CD8-positive, alpha-beta memory T cell (primary cell): ENCODE results near the gene LRRC2. TPM values are rescaled to one million over a fixed set of nuclear protein-coding genes. Genes with fewer than 3 reads are reported as not detected.
"Not testable (repeated sequence)": the region's sequence is repeated elsewhere in the genome, so short reads cannot be mapped to it uniquely, and the experiment has no call there.

Experiments used
- CTCF ChIA-PET: fragments of 350-600 bp; sonication (Branson Sonifier 250); formaldehyde crosslinking; loops from one replicate; lab custom pipeline; 2021; ENCODE audit warnings: antibody characterized with exemption; lab: Charles Lee
- POLR2A ChIA-PET: fragments of 350-600 bp; sonication (Branson Sonifier 250); formaldehyde crosslinking; loops from one replicate; lab custom pipeline; 2021; ENCODE audit warnings: antibody characterized with exemption; lab: Charles Lee
- DNase-seq, 5 donors: peaks; one replicate each; pipeline versions ENCODE4 v3.0.0 to v3.0.0-alpha.2; 2020 to 2022; ENCODE audit warnings: mixed read lengths in 1 of 5
- H3K27ac ChIP-seq: one replicate; pipeline ENCODE4 v1.7.0; 2013; ENCODE audit warnings: low read depth, mild to moderate bottlenecking, low read length, moderate library complexity
- H3K27me3 ChIP-seq: 2 replicates; pipeline ENCODE4 v1.7.0; 2013; ENCODE audit warnings: low read length, mild to moderate bottlenecking; ENCODE audit not compliant: insufficient read depth, poor library complexity, severe bottlenecking
- H3K36me3 ChIP-seq: 2 replicates; pipeline ENCODE4 v1.7.0; 2013; ENCODE audit warnings: mild to moderate bottlenecking, low read length, moderate library complexity; ENCODE audit not compliant: insufficient read depth
- H3K4me1 ChIP-seq: 2 replicates; pipeline ENCODE4 v1.7.0; 2013; ENCODE audit warnings: mild to moderate bottlenecking, low read length, moderate library complexity; ENCODE audit not compliant: insufficient read depth
- H3K4me3 ChIP-seq: 2 replicates; pipeline ENCODE4 v1.7.0; 2013; ENCODE audit warnings: mild to moderate bottlenecking, low read length
- H3K9me3 ChIP-seq: 2 replicates; pipeline ENCODE4 v1.7.0; 2013; ENCODE audit warnings: mild to moderate bottlenecking, low read length
- H3K27ac Mint-ChIP-seq, 8 donors: one replicate each; pipeline ENCODE4 v1.8.0; 2020 to 2021; ENCODE audit warnings: mixed read lengths in 8 of 8, mild to moderate bottlenecking in 6 of 8, inconsistent platforms in 3 of 8, moderate library complexity in 3 of 8
- H3K27me3 Mint-ChIP-seq, 2 donors: one replicate each; pipeline ENCODE4 v1.8.0; 2020 to 2021; ENCODE audit warnings: mixed read lengths in 2 of 2, mild to moderate bottlenecking in 1 of 2, moderate library complexity in 1 of 2
- H3K36me3 Mint-ChIP-seq, 3 donors: one replicate each; pipeline ENCODE4 v1.8.0; 2020 to 2021; ENCODE audit warnings: mixed read lengths in 3 of 3, inconsistent platforms in 1 of 3, mild to moderate bottlenecking in 1 of 3
- H3K4me1 Mint-ChIP-seq, 3 donors: one replicate each; pipeline ENCODE4 v1.8.0; 2020 to 2021; ENCODE audit warnings: mixed read lengths in 3 of 3, inconsistent platforms in 1 of 3, mild to moderate bottlenecking in 1 of 3
- H3K4me3 Mint-ChIP-seq, 7 donors: one replicate each; pipeline ENCODE4 v1.8.0; 2020 to 2021; ENCODE audit warnings: mixed read lengths in 7 of 7, mild to moderate bottlenecking in 6 of 7, moderate library complexity in 4 of 7, inconsistent platforms in 2 of 7
- H3K9me3 Mint-ChIP-seq, 5 donors: one replicate each; pipeline ENCODE4 v1.8.0; 2020 to 2022; ENCODE audit warnings: mixed read lengths in 5 of 5, mild to moderate bottlenecking in 3 of 5, moderate library complexity in 2 of 5, inconsistent platforms in 1 of 5
- polyA plus RNA-seq: library from polyadenylated mRNA; unstranded; fragments of 300-500 nt; fragmentation: Illumina TruSeq; gene quantifications from one replicate; pipeline ENCODE4 v1.2.3, GENCODE V29; 2021
- total RNA-seq, 2 experiments: library from RNA; stranded (reverse); gene quantifications; one replicate each; pipeline ENCODE4 v1.2.3, GENCODE V29; 2021

The LRRC2 gene
- total and polyA plus RNA-seq, 3 experiments from 2014 or later, result 0.04 TPM; not detected in 1

DNA sequence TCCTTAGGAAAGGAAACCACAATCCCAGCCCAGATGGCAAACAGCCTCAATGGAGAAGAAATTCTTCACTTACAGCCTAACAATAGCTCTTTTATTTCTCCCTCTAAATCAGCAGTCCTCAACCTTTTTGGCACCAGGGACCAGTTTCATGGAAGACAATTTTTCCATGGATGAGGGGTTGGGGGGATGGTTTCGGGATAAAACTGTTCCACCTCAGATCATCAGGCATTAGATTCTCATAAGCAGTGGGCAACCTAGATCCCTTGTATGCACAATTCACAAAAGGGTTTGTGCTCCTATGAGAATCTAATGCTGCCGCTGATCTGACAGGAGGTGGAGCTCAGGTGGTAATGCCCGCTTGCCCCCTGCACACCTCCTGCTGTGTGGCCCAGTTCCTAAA, 17.5 kb downstream of the LRRC2 start:
- not testable (repeated sequence) for H3K27ac Mint-ChIP-seq, H3K9me3 ChIP-seq, H3K4me1 ChIP-seq, H3K4me3 ChIP-seq, H3K4me3 Mint-ChIP-seq, H3K36me3 Mint-ChIP-seq, H3K27me3 Mint-ChIP-seq, DNase-seq, H3K27me3 ChIP-seq, H3K36me3 ChIP-seq, H3K9me3 Mint-ChIP-seq
- ChIA-PET CTCF (interaction anchor here (1.4 to 2.2 kb wide), 2 partner anchors 9 to 60 kb away, joined by 7 to 16 read pairs; no protein-coding TSS in a partner anchor), POLR2A (interaction anchor here (0.5 kb wide), 1 partner anchor 749 kb away, joined by 5 read pairs; no protein-coding TSS in a partner anchor)
- H3K4me1 Mint-ChIP-seq, result peaks cover 8 to 21% (median 20%) of the 10 kb centered on the region in 3 donors
- H3K27ac ChIP-seq, result peak overlapping the region; percentile 39

DNA sequence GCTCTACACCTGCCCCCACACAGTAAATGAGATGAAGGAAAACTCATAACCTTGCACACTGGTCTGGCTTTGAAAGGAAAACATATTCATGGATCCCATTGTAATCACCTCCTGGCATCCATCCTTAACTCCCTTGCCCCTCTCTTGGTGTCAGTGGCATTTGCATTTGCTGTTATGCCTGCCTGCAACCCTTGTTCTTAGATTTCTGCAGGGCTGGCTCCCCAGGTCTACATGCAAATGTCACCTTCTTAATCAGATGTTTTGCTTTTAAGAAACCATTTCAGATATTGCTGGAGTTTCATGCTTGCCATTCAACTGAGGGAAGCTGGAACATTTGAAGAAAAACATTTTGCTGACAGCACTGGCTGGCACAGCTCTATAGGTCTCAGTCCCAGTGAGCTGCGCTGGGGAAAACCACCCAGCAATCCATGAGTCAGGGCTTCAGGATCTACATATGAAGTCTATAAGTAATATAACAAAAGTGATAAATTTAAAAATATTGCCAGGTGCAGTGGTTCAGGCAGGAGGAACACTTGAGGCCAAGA, 19.1 kb downstream of the LRRC2 start:
- peak overlapping the region in 1 of 8 donors; percentile 4 for H3K27ac Mint-ChIP-seq

DNA sequence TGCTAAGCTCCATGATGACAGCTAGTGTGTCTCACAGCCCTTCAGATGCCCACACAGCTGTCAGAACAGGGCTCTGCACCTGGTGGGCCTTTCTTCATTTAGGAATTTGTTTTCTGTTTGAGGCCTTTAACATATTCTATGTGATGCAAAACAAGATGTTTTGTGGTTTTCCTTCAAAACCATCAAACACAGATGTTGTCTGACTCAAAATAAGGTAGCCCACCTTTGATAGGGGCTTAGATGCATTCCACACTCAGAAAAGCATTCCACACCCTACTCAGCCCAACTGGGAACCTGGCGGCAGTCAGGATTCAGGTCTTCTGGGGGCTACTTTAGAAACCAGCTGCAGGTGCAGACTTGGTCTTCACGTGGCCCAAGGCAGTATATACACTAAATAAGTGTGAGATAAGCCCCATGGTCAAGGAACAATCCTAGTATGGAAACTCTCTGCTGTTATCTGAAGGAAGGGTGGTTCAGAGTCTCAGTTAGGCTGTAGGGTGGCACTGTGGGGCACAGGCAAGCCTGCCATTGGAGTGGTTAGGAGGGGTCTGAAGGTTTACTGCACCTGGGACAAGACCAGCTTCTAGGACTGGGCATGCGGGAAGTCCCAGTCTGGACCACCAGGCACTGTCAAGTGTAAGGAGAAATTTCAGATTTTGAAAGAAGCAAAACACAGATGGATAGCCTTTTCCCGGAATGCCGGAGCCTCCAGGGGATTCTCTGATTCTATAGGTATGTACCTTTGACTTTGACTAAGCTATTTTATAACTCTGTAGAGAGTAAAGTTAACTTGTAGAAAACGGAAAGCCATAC, 20.1 kb downstream of the LRRC2 start:
- Mint-ChIP-seq H3K27ac (no peak overlapping the region), H3K9me3 (no peaks in the 10 kb centered on the region), H3K4me3 (no peak overlapping the region), H3K36me3 (no peaks in the 10 kb centered on the region), H3K27me3 (peaks cover 0 to 5% of the 10 kb centered on the region in 2 donors), H3K4me1 (peaks cover 10 to 40% (median 36%) of the 10 kb centered on the region in 3 donors)
- CTCF ChIA-PET, result interaction anchor here (1.1 to 1.3 kb wide), 2 partner anchors 10 to 57 kb away, joined by 3 to 4 read pairs; no protein-coding TSS in a partner anchor
- peaks cover 13% of the 10 kb centered on the region for H3K4me1 ChIP-seq
- no peak overlapping the region for H3K4me3 ChIP-seq
- POLR2A ChIA-PET, result no interaction called here
- H3K9me3 ChIP-seq, result no peaks in the 10 kb centered on the region
- H3K27ac ChIP-seq, result no peak overlapping the region
- no peaks in the 10 kb centered on the region for H3K36me3 ChIP-seq
- no peaks in the 10 kb centered on the region for H3K27me3 ChIP-seq
- no peak for DNase-seq

More for the DNA sequence above, 19.1 kb downstream of the LRRC2 start:
- no peak for DNase-seq
- Histone ChIP-seq H3K36me3 (no peaks in the 10 kb centered on the region), H3K27me3 (no peaks in the 10 kb centered on the region), H3K4me3 (no peak overlapping the region), H3K9me3 (no peaks in the 10 kb centered on the region), H3K27ac (no peak overlapping the region), H3K4me1 (peaks cover 6% of the 10 kb centered on the region)
- Mint-ChIP-seq H3K9me3 (no peaks in the 10 kb centered on the region), H3K27me3 (peaks cover 0 to 5% of the 10 kb centered on the region in 2 donors), H3K36me3 (no peaks in the 10 kb centered on the region), H3K4me1 (peaks cover 9 to 32% (median 30%) of the 10 kb centered on the region in 3 donors), H3K4me3 (no peak overlapping the region)
- CTCF ChIA-PET, result interaction anchor here (1.1 to 1.3 kb wide), 3 partner anchors 9 to 58 kb away, joined by 3 to 5 read pairs (median 4); no protein-coding TSS in a partner anchor
- POLR2A ChIA-PET, result no interaction called here

DNA sequence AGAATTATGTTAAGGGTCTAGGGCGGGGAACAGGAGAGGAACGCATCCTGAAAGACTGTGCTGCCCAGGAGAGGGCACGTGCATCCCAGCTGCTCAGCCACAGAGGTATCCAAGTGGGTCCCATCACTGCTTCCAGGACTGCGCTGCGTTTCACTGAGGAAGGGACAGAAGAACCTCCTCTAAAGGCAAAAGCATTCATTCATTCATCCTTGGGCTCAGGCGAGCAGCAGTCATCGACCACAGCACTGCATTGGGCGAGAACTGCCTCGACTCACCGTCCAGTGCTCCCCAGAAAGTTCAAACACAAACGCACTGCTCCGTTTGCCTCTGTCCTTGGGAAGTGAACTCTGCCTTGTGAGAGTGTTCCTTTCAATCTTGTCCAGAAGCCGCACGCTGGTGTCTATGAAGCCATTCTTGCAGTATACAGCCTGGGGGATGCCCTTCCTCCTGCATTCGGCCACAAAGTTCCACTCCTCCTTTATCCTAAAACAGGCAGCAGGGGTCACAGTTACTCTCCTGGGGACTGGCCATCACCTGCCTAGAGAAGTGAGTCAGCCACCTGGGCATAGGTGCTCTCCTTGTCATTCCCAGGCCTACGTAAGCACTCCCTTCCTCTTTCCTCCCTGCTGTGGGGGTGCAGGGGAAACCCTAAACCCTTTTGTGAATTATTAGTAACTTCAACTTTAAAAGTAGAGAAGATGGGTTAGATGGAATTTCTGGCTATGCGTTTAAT, 21.2 kb downstream of the LRRC2 start:
- Mint-ChIP-seq H3K9me3 (no peaks in the 10 kb centered on the region), H3K27me3 (peaks cover 0 to 5% of the 10 kb centered on the region in 2 donors), H3K4me1 (peaks cover 13 to 48% (median 44%) of the 10 kb centered on the region in 3 donors), H3K36me3 (no peaks in the 10 kb centered on the region), H3K4me3 (no peak overlapping the region), H3K27ac (peak overlapping the region in 1 of 8 donors; percentile 47)
- CTCF ChIA-PET, result no interaction called here
- Histone ChIP-seq H3K36me3 (no peaks in the 10 kb centered on the region), H3K27ac (no peak overlapping the region), H3K9me3 (no peaks in the 10 kb centered on the region), H3K4me1 (peaks cover 21% of the 10 kb centered on the region), H3K4me3 (no peak overlapping the region), H3K27me3 (no peaks in the 10 kb centered on the region)
- DNase-seq, result no peak
- POLR2A ChIA-PET, result no interaction called here

DNA sequence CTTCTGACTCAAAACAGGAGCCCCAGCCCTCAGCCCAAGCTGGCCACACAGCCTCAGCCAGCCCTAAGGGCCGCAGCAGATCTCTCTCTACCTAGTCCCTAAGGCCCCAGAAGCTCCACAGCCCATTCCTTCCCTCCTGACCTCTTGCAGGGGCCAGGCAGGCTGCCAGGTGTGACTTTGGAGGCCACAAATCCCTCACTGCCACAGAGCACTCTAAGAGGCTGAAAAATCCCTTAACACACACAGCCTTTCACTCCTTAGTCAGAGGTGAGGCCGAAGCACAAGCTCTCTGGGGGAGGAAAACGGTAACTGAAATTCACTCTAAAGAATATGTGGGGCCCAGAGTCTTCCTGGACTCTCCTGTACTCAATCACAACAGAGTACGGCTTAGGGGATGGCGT, 23.3 kb downstream of the LRRC2 start:
- H3K27ac ChIP-seq, result peak overlapping the region; percentile 55
- no peaks in the 10 kb centered on the region for H3K9me3 ChIP-seq
- ChIA-PET POLR2A (interaction anchor here (0.7 kb wide), 1 partner anchor 9 kb away, joined by 5 read pairs; no protein-coding TSS in a partner anchor), CTCF (interaction anchor here (1.6 to 2.9 kb wide), 3 partner anchors 15 to 54 kb away, joined by 5 to 15 read pairs (median 10); no protein-coding TSS in a partner anchor)
- peaks cover 43% of the 10 kb centered on the region for H3K4me1 ChIP-seq
- no peak for DNase-seq
- Mint-ChIP-seq H3K36me3 (no peaks in the 10 kb centered on the region), H3K9me3 (no peaks in the 10 kb centered on the region), H3K27me3 (peaks cover 0 to 5% of the 10 kb centered on the region in 2 donors), H3K4me3 (no peak overlapping the region), H3K4me1 (peaks cover 35 to 67% (median 65%) of the 10 kb centered on the region in 3 donors), H3K27ac (peak overlapping the region in 2 of 8 donors; percentile 18 to 76)
- no peak overlapping the region for H3K4me3 ChIP-seq
- H3K27me3 ChIP-seq, result no peaks in the 10 kb centered on the region
- no peaks in the 10 kb centered on the region for H3K36me3 ChIP-seq

DNA sequence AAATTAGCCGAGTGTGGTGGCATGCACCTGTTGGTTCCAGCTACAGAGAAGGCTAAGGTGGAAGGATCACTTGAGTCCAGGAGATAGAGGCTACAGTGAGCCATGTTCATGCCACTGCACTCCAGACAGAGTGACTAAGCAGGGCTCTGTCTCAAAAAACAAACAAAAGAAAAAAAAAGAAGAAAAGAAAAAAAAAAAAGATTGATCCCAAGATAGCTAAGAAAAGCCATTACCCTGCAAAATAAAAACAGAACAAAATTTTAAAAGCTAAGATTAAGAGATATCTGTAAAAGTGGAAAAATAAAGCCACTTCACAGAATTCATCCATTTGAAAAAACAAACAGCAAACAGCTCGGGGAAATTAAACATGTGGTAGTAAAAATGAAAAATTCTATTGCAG, 23.8 kb downstream of the LRRC2 start:
- H3K4me3 ChIP-seq, result no peak overlapping the region
- no peak for DNase-seq
- H3K27ac Mint-ChIP-seq, result peak overlapping the region in 2 of 8 donors; percentile 18 to 76
- H3K9me3 ChIP-seq, result no peaks in the 10 kb centered on the region
- H3K4me1 ChIP-seq, result peaks cover 47% of the 10 kb centered on the region
- no peaks in the 10 kb centered on the region for H3K9me3 Mint-ChIP-seq
- H3K4me1 Mint-ChIP-seq, result peaks cover 37 to 72% (median 70%) of the 10 kb centered on the region in 3 donors
- peaks cover 0 to 5% of the 10 kb centered on the region in 2 donors for H3K27me3 Mint-ChIP-seq
- ChIA-PET POLR2A (interaction anchor here (0.7 kb wide), 1 partner anchor 9 kb away, joined by 5 read pairs; no protein-coding TSS in a partner anchor), CTCF (interaction anchor here (1.2 to 2.9 kb wide), 4 partner anchors 16 to 54 kb away, joined by 3 to 15 read pairs (median 8); no protein-coding TSS in a partner anchor)
- no peaks in the 10 kb centered on the region for H3K36me3 ChIP-seq
- no peaks in the 10 kb centered on the region for H3K36me3 Mint-ChIP-seq
- H3K27ac ChIP-seq, result peak overlapping the region; percentile 55
- no peaks in the 10 kb centered on the region for H3K27me3 ChIP-seq
- H3K4me3 Mint-ChIP-seq, result no peak overlapping the region

DNA sequence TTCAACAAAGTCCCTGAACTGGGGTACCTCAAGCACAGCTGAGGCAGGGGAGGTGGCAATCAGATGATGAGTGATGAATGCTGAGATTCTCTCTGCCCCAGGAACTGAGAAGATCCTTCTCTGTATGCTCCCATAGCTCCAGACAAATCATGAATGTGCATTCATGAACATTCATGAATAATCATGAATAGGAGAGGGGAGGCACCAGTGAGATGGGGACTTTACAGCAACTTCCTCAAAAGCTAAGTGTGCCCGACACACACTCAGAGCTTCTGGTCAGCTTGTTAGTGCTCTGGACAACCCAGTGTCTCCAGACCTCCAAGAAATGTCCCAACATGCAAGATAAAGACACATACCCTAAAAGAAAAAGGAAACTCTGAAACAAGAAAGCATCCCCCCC, 24.3 kb downstream of the LRRC2 start:
- H3K27ac Mint-ChIP-seq, result peak overlapping the region in 1 of 8 donors; percentile 76
- ChIA-PET CTCF (interaction anchor here (1.2 to 2.9 kb wide), 4 partner anchors 16 to 53 kb away, joined by 3 to 15 read pairs (median 8); no protein-coding TSS in a partner anchor), POLR2A (no interaction called here)
- Histone ChIP-seq H3K4me1 (peaks cover 49% of the 10 kb centered on the region), H3K4me3 (no peak overlapping the region), H3K9me3 (no peaks in the 10 kb centered on the region), H3K27ac (peak overlapping the region; percentile 55), H3K36me3 (no peaks in the 10 kb centered on the region), H3K27me3 (no peaks in the 10 kb centered on the region)
- DNase-seq, result no peak
- no peaks in the 10 kb centered on the region for H3K9me3 Mint-ChIP-seq
- peaks cover 36 to 75% (median 71%) of the 10 kb centered on the region in 3 donors for H3K4me1 Mint-ChIP-seq
- peaks cover 0 to 5% of the 10 kb centered on the region in 2 donors for H3K27me3 Mint-ChIP-seq
- H3K36me3 Mint-ChIP-seq, result no peaks in the 10 kb centered on the region
- no peak overlapping the region for H3K4me3 Mint-ChIP-seq
